ENCODE measurements around the gene SLC12A1. TPM values are rescaled to one million over a fixed set of nuclear protein-coding genes. Genes with fewer than 3 reads are reported as not detected.
A peak's percentile ranks its signal among the peaks of the same experiment; 100 is the strongest.

SLC12A1 gene
- total RNA-seq, 3 donors from 2014 or later: not detected

GRCh38 chr15:48242015-48242414 is 35.9 kb downstream of the SLC12A1 start:
- no peak for DNase-seq
- Histone ChIP-seq H3K4me3 (no peak overlapping the region), H3K36me3 (ENCODE audit: low read depth) (no peaks in the 10 kb centered on the region), H3K9me3 (no peaks in the 10 kb centered on the region), H3K4me1 (ENCODE audit: low read depth) (no peaks in the 10 kb centered on the region)
- TF ChIP-seq, protein P1, sequence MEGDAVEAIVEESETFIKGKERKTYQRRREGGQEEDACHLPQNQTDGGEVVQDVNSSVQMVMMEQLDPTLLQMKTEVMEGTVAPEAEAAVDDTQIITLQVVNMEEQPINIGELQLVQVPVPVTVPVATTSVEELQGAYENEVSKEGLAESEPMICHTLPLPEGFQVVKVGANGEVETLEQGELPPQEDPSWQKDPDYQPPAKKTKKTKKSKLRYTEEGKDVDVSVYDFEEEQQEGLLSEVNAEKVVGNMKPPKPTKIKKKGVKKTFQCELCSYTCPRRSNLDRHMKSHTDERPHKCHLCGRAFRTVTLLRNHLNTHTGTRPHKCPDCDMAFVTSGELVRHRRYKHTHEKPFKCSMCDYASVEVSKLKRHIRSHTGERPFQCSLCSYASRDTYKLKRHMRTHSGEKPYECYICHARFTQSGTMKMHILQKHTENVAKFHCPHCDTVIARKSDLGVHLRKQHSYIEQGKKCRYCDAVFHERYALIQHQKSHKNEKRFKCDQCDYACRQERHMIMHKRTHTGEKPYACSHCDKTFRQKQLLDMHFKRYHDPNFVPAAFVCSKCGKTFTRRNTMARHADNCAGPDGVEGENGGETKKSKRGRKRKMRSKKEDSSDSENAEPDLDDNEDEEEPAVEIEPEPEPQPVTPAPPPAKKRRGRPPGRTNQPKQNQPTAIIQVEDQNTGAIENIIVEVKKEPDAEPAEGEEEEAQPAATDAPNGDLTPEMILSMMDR (IDR thresholded peaks at IDR 0.05): no peak
- ATAC-seq: no peak
- intact Hi-C loops (cut with DNase I, micrococcal nuclease): no loop called here

- no peak for DNase-seq
- H3K9me3 ChIP-seq: no peaks in the 10 kb centered on the region
- TF ChIP-seq, protein P1 (IDR thresholded peaks at IDR 0.05): no peak
- no peak for ATAC-seq
- H3K4me1 ChIP-seq (ENCODE audit: low read depth): no peaks in the 10 kb centered on the region
- intact Hi-C loops (cut with DNase I, micrococcal nuclease): no loop called here
- no peak overlapping the region for H3K4me3 ChIP-seq
- no peaks in the 10 kb centered on the region for H3K36me3 ChIP-seq (ENCODE audit: low read depth)
Observed at GRCh38 chr15:48242535-48242934, 36.4 kb downstream of the SLC12A1 start.

- intact Hi-C loops (cut with DNase I, micrococcal nuclease): no loop called here
- Histone ChIP-seq H3K4me1 (ENCODE audit: low read depth) (no peaks in the 10 kb centered on the region), H3K4me3 (no peak overlapping the region), H3K9me3 (no peaks in the 10 kb centered on the region), H3K36me3 (ENCODE audit: low read depth) (no peaks in the 10 kb centered on the region)
- ATAC-seq (peak; percentile 27), DNase-seq (no peak)
- TF ChIP-seq, protein P1 (IDR thresholded peaks at IDR 0.05): no peak
Observed at GRCh38 chr15:48244921-48245320, 38.8 kb downstream of the SLC12A1 start.

- intact Hi-C loops (cut with DNase I, micrococcal nuclease): no loop called here
Observed at GRCh38 chr15:48248414-48248813, 42.3 kb downstream of the SLC12A1 start.

GRCh38 chr15:48250640-48251076 is 44.6 kb downstream of the SLC12A1 start:
- peak in 1 of 3 donors; percentile 71 for DNase-seq
- H3K36me3 ChIP-seq (ENCODE audit: low read depth): no peaks in the 10 kb centered on the region
- no peaks in the 10 kb centered on the region for H3K9me3 ChIP-seq
- TF ChIP-seq, protein P1 (IDR thresholded peaks at IDR 0.05): no peak
- peak; percentile 64 for ATAC-seq
- intact Hi-C loops (cut with DNase I, micrococcal nuclease): loop anchor here in 1 of 2 donors (10.0 kb wide), 1 partner anchor 1056 kb away; no protein-coding TSS in a partner anchor
- no peaks in the 10 kb centered on the region for H3K4me1 ChIP-seq (ENCODE audit: low read depth)
- H3K4me3 ChIP-seq: no peak overlapping the region

More at GRCh38 chr15:48248414-48248813, 42.3 kb downstream of the SLC12A1 start:
- no peaks in the 10 kb centered on the region for H3K36me3 ChIP-seq (ENCODE audit: low read depth)
- TF ChIP-seq, protein P1 (IDR thresholded peaks at IDR 0.05): no peak
- no peaks in the 10 kb centered on the region for H3K9me3 ChIP-seq
- DNase-seq: no peak
- H3K4me1 ChIP-seq (ENCODE audit: low read depth): no peaks in the 10 kb centered on the region
- no peak overlapping the region for H3K4me3 ChIP-seq
- no peak for ATAC-seq

- Histone ChIP-seq H3K9me3 (no peaks in the 10 kb centered on the region), H3K36me3 (ENCODE audit: low read depth) (no peaks in the 10 kb centered on the region), H3K4me1 (ENCODE audit: low read depth) (no peaks in the 10 kb centered on the region), H3K4me3 (no peak overlapping the region)
- intact Hi-C loops (cut with DNase I, micrococcal nuclease): loop anchor here in 1 of 2 donors (10.0 kb wide), 1 partner anchor 1058 kb away; no protein-coding TSS in a partner anchor
- TF ChIP-seq, protein P1 (IDR thresholded peaks at IDR 0.05): no peak
- DNase-seq: no peak
- ATAC-seq: no peak
Observed at GRCh38 chr15:48253172-48253571, 47.1 kb downstream of the SLC12A1 start.
